ENCODE data around the gene PLK3.

The PLK3 gene

DNA sequence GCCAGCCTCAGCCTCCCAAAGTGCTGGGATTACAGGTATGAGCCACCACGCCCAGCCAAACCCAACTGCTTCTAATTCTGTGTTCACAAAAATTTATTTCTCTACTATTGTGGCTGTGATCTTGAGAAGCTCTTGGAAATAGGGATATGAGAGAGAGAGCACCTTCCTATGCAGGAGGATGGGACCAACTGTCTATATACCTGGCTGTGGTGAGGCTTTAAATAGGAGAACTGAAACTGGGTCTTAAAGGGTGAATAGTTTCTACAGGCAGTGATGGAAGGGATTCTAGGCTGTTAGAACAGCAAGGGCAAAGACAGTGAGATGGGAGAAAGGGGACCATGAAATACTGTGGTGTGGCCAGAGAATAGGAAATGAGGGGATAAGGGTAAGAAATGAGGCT, 51.1 kb downstream of the PLK3 start:
- Histone ChIP-seq H3K79me2 (ENCODE audit: low read length) (no peaks in the 10 kb centered on the region), H3K4me2 (ENCODE audit: low read depth, low read length) (no peak overlapping the region), H3K9me2 (replicated peaks; ENCODE audit: insufficient read depth, low read length) (no peaks in the 10 kb centered on the region), H3K9me3 (replicated peaks; ENCODE audit: insufficient read depth, low read length) (no peaks in the 10 kb centered on the region), H2AFZ (ENCODE audit: low read length) (no peak overlapping the region), H4K20me1 (ENCODE audit: insufficient read depth, low read length) (no peaks in the 10 kb centered on the region), H3K27ac (ENCODE audit: low read length) (no peak overlapping the region), H3K4me1 (ENCODE audit: low read length) (no peaks in the 10 kb centered on the region), H3K27me3 (replicated peaks; ENCODE audit: insufficient read depth, low read length) (no peaks in the 10 kb centered on the region), H3K4me3 (ENCODE audit: low read length) (no peak overlapping the region), H3K9ac (ENCODE audit: low read length) (no peak overlapping the region), H3F3A (ENCODE audit: insufficient read depth, low read length) (no peaks in the 10 kb centered on the region), H3K36me3 (replicated peaks; ENCODE audit: insufficient read depth, low read length) (no peaks in the 10 kb centered on the region)
- TF ChIP-seq, protein P1, sequence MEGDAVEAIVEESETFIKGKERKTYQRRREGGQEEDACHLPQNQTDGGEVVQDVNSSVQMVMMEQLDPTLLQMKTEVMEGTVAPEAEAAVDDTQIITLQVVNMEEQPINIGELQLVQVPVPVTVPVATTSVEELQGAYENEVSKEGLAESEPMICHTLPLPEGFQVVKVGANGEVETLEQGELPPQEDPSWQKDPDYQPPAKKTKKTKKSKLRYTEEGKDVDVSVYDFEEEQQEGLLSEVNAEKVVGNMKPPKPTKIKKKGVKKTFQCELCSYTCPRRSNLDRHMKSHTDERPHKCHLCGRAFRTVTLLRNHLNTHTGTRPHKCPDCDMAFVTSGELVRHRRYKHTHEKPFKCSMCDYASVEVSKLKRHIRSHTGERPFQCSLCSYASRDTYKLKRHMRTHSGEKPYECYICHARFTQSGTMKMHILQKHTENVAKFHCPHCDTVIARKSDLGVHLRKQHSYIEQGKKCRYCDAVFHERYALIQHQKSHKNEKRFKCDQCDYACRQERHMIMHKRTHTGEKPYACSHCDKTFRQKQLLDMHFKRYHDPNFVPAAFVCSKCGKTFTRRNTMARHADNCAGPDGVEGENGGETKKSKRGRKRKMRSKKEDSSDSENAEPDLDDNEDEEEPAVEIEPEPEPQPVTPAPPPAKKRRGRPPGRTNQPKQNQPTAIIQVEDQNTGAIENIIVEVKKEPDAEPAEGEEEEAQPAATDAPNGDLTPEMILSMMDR (IDR thresholded peaks at IDR 0.05; ENCODE audit: low read length): no peak
- no peak for TF ChIP-seq EZH2 (optimal IDR thresholded peaks at IDR 0.05; ENCODE audit: low read depth, low read length)
- no peak for TF ChIP-seq EZH2phosphoT487 (IDR thresholded peaks at IDR 0.05; ENCODE audit: low read length)
- no peak for DNase-seq

DNA sequence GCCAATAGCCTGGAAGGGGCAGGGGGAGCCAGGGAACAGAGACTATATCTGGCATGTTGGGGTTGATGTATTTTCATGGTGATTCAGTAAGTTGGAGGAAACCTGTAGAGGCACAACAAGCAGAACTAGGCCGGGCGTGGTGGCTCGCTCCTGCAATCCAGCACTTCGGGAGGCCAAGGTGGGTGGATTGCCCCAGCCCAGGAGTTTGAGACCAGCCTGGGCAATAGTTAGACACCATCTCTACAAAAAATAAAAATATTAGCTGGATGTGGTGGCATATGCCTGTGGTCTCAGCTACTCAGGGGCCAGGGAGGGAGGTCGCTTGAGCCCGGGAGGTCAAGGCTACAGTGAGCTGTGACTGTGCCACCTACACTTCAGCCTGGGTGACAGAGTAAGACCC, 53.0 kb downstream of the PLK3 start:
- no peak for DNase-seq
- H3K9me2 ChIP-seq (replicated peaks; ENCODE audit: insufficient read depth, low read length): no peaks in the 10 kb centered on the region
- H3F3A ChIP-seq (ENCODE audit: insufficient read depth, low read length): no peaks in the 10 kb centered on the region
- H3K27ac ChIP-seq (ENCODE audit: low read length): no peak overlapping the region
- no peaks in the 10 kb centered on the region for H4K20me1 ChIP-seq (ENCODE audit: insufficient read depth, low read length)
- no peaks in the 10 kb centered on the region for H3K79me2 ChIP-seq (ENCODE audit: low read length)
- no peak overlapping the region for H3K4me2 ChIP-seq (ENCODE audit: low read depth, low read length)
- H3K9me3 ChIP-seq (replicated peaks; ENCODE audit: insufficient read depth, low read length): no peaks in the 10 kb centered on the region
- no peaks in the 10 kb centered on the region for H3K27me3 ChIP-seq (replicated peaks; ENCODE audit: insufficient read depth, low read length)
- no peaks in the 10 kb centered on the region for H3K36me3 ChIP-seq (replicated peaks; ENCODE audit: insufficient read depth, low read length)
- H3K4me3 ChIP-seq (ENCODE audit: low read length): no peak overlapping the region
- TF ChIP-seq, protein P1 (IDR thresholded peaks at IDR 0.05; ENCODE audit: low read length): no peak
- no peaks in the 10 kb centered on the region for H3K4me1 ChIP-seq (ENCODE audit: low read length)
- H3K9ac ChIP-seq (ENCODE audit: low read length): no peak overlapping the region
- no peak overlapping the region for H2AFZ ChIP-seq (ENCODE audit: low read length)

DNA sequence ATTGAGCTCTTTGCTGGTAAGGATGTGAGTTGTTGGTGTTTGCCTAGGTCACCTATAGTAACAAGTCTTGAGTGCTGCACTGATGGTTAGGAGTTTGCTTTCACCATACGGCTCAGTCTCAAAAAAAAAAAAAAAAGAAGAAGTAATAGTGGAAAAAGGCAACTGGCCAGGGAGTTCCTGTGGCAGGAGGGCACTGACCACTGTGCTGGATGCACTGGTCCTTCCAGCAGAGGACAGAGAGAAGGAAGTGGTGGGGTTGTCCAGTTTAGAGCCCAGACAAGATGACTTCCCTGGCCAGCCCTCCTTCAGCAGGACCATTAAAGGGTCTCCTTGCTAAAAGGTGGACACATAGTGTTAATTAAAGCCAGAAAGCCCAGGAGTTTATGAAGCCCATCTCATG, 54.8 kb downstream of the PLK3 start:
- H3F3A ChIP-seq (ENCODE audit: insufficient read depth, low read length): no peaks in the 10 kb centered on the region
- H3K4me3 ChIP-seq (ENCODE audit: low read length): no peak overlapping the region
- no peak for DNase-seq
- no peak overlapping the region for H3K27ac ChIP-seq (ENCODE audit: low read length)
- H3K9ac ChIP-seq (ENCODE audit: low read length): no peak overlapping the region
- H3K27me3 ChIP-seq (replicated peaks; ENCODE audit: insufficient read depth, low read length): no peaks in the 10 kb centered on the region
- H3K9me2 ChIP-seq (replicated peaks; ENCODE audit: insufficient read depth, low read length): no peaks in the 10 kb centered on the region
- no peaks in the 10 kb centered on the region for H3K9me3 ChIP-seq (replicated peaks; ENCODE audit: insufficient read depth, low read length)
- TF ChIP-seq EZH2 (optimal IDR thresholded peaks at IDR 0.05; ENCODE audit: low read depth, low read length) (no peak), EZH2phosphoT487 (IDR thresholded peaks at IDR 0.05; ENCODE audit: low read length) (no peak)
- TF ChIP-seq, protein P1 (IDR thresholded peaks at IDR 0.05; ENCODE audit: low read length): no peak
- H3K4me2 ChIP-seq (ENCODE audit: low read depth, low read length): no peak overlapping the region
- no peaks in the 10 kb centered on the region for H3K36me3 ChIP-seq (replicated peaks; ENCODE audit: insufficient read depth, low read length)
- no peak overlapping the region for H2AFZ ChIP-seq (ENCODE audit: low read length)
- no peaks in the 10 kb centered on the region for H3K4me1 ChIP-seq (ENCODE audit: low read length)
- no peaks in the 10 kb centered on the region for H3K79me2 ChIP-seq (ENCODE audit: low read length)
- H4K20me1 ChIP-seq (ENCODE audit: insufficient read depth, low read length): no peaks in the 10 kb centered on the region

All from MM.1S (cell line).